SU-DHL-6 (cell line): ENCODE data around the gene MAPK8.

Experiments
- H2AFZ ChIP-seq: fragments of 200-600 bp; sonication (generic); 2 replicates; pipeline ENCODE4 v1.6.1; 2014; ENCODE audit warnings: low read depth, mild to moderate bottlenecking, moderate library complexity, mixed read lengths, antibody characterized with exemption, low read length; ENCODE audit not compliant: severe bottlenecking
- H3F3A ChIP-seq: fragments of 200-600 bp; shearing (Covaris generic); 2 replicates; pipeline ENCODE4 v1.6.0; 2016; ENCODE audit warnings: antibody characterized with exemption, mild to moderate bottlenecking; ENCODE audit not compliant: insufficient read depth
- H3K27ac ChIP-seq: fragments of 200-600 bp; sonication (generic); 2 replicates; pipeline ENCODE4 v1.5.1; 2016; ENCODE audit warnings: low read depth, mild to moderate bottlenecking, low read length, moderate library complexity, mixed read lengths
- H3K27me3 ChIP-seq: fragments of 200-600 bp; sonication (generic), shearing (Covaris generic); 2 replicates; pipeline ENCODE4 v1.6.0; 2014; ENCODE audit warnings: mild to moderate bottlenecking, low read length
- H3K36me3 ChIP-seq: fragments of 200-600 bp; sonication (generic); 2 replicates; pipeline ENCODE4 v1.6.1; 2014; ENCODE audit warnings: mild to moderate bottlenecking, low read length, mixed read lengths
- H3K4me2 ChIP-seq: fragments of 300-600, 200-600 bp; shearing (Covaris generic), sonication (generic); 2 replicates; pipeline ENCODE4 v1.6.0; 2014; ENCODE audit warnings: low read length, low read depth, mild to moderate bottlenecking; ENCODE audit not compliant: poor library complexity, severe bottlenecking
- H3K4me3 ChIP-seq: fragments of 200-600 bp; sonication (generic); 2 replicates; pipeline ENCODE4 v1.5.1; 2014; ENCODE audit warnings: antibody characterized with exemption, low read length, mild to moderate bottlenecking, mixed read lengths; ENCODE audit not compliant: insufficient read depth, poor library complexity, severe bottlenecking
- H3K79me2 ChIP-seq: fragments of 200-600 bp; sonication (generic); 2 replicates; pipeline ENCODE4 v1.6.1; 2014; ENCODE audit warnings: mild to moderate bottlenecking, low read length, moderate library complexity; ENCODE audit not compliant: insufficient read depth
- H3K9ac ChIP-seq: fragments of 200-600 bp; sonication (generic); 2 replicates; pipeline ENCODE4 v1.7.0; 2014; ENCODE audit warnings: mild to moderate bottlenecking, low read length
- H3K9me2 ChIP-seq: fragments of 200-600 bp; sonication (generic); replicated peaks from 2 replicates; pipeline ENCODE4 v1.6.1; 2014; ENCODE audit warnings: low read length; ENCODE audit not compliant: insufficient read depth
- H3K9me3 ChIP-seq: fragments of 200-600 bp; sonication (generic); 2 replicates; pipeline ENCODE4 v1.6.1; 2014; ENCODE audit warnings: low read length, mixed read lengths; ENCODE audit not compliant: insufficient read depth
- H4K20me1 ChIP-seq: fragments of 200-600 bp; sonication (generic); 2 replicates; pipeline ENCODE4 v1.6.1; 2014; ENCODE audit warnings: low read depth, mild to moderate bottlenecking, antibody characterized with exemption, low read length, moderate library complexity, mixed read lengths
- CTCF ChIP-seq: fragments of 200-600 bp; sonication (generic); IDR thresholded peaks from one replicate; pipeline ENCODE4 v1.5.1; 2017; ENCODE audit warnings: antibody characterized with exemption, mild to moderate bottlenecking, low read length, moderate library complexity; ENCODE audit not compliant: insufficient read depth, poor library complexity, severe bottlenecking
- EZH2phosphoT487 ChIP-seq: fragments of 200-600 bp; sonication (generic), shearing (Covaris generic); conservative IDR thresholded peaks from 2 replicates; pipeline ENCODE4 v1.6.1; 2018; ENCODE audit warnings: mild to moderate bottlenecking, antibody characterized with exemption, low read length, moderate library complexity, mixed read lengths

MAPK8 gene

GRCh38 chr10:48464121-48464870 is 157.8 kb downstream of the MAPK8 start:
- H3K36me3 ChIP-seq, result no peaks in the 10 kb centered on the region
- H2AFZ ChIP-seq, result no peak overlapping the region
- no peaks in the 10 kb centered on the region for H3K9me3 ChIP-seq
- no peaks in the 10 kb centered on the region for H3F3A ChIP-seq
- no peaks in the 10 kb centered on the region for H3K9me2 ChIP-seq
- TF ChIP-seq CTCF, result no peak
- TF ChIP-seq EZH2phosphoT487, result no peak
- no peak overlapping the region for H3K4me3 ChIP-seq
- no peak overlapping the region for H3K9ac ChIP-seq
- no peaks in the 10 kb centered on the region for H3K79me2 ChIP-seq
- H3K4me2 ChIP-seq, result no peak overlapping the region
- H3K27me3 ChIP-seq, result no peaks in the 10 kb centered on the region
- H4K20me1 ChIP-seq, result no peaks in the 10 kb centered on the region
- no peak overlapping the region for H3K27ac ChIP-seq

GRCh38 chr10:48464871-48465736 is 158.6 kb downstream of the MAPK8 start:
- Histone ChIP-seq H3K9ac (no peak overlapping the region), H3K9me3 (no peaks in the 10 kb centered on the region), H3K4me2 (no peak overlapping the region), H3K36me3 (no peaks in the 10 kb centered on the region), H3K27ac (no peak overlapping the region), H3F3A (no peaks in the 10 kb centered on the region), H2AFZ (no peak overlapping the region), H4K20me1 (no peaks in the 10 kb centered on the region), H3K4me3 (no peak overlapping the region), H3K9me2 (no peaks in the 10 kb centered on the region), H3K79me2 (no peaks in the 10 kb centered on the region), H3K27me3 (no peaks in the 10 kb centered on the region)
- TF ChIP-seq EZH2phosphoT487 (no peak), CTCF (no peak)

- H3K4me2 ChIP-seq, result no peak overlapping the region
- H3K9me2 ChIP-seq, result no peaks in the 10 kb centered on the region
- H3K27me3 ChIP-seq, result no peaks in the 10 kb centered on the region
- no peak for TF ChIP-seq EZH2phosphoT487
- no peak for TF ChIP-seq CTCF
- no peak overlapping the region for H2AFZ ChIP-seq
- no peaks in the 10 kb centered on the region for H4K20me1 ChIP-seq
- H3K9ac ChIP-seq, result no peak overlapping the region
- H3F3A ChIP-seq, result no peaks in the 10 kb centered on the region
- H3K36me3 ChIP-seq, result no peaks in the 10 kb centered on the region
- H3K79me2 ChIP-seq, result no peaks in the 10 kb centered on the region
- H3K27ac ChIP-seq, result no peak overlapping the region
- H3K9me3 ChIP-seq, result no peaks in the 10 kb centered on the region
- H3K4me3 ChIP-seq, result no peak overlapping the region
Observed at GRCh38 chr10:48465860-48466521, 159.5 kb downstream of the MAPK8 start.
